Right lobe of liver (tissue), 4 donors: ENCODE data around the gene ZNF521.

Experiments
- POLR2A ChIP-seq: fragments of 450-650 bp; IDR thresholded peaks from one replicate; pipeline ENCODE4 v1.6.1; 2017; ENCODE audit warnings: antibody characterized with exemption, mild to moderate bottlenecking
- TF ChIP-seq, protein P1 (sequence below), 4 donors: fragments of 200-600 bp in 3 of 4; fragments of 450-650 bp in 1 of 4; IDR thresholded peaks; one replicate each; pipeline versions ENCODE4 v1.5.1 to v1.8.0; 2016 to 2022; ENCODE audit warnings: antibody characterized with exemption in 4 of 4, mild to moderate bottlenecking in 2 of 4
- donor health status: DM: no; HTN: no; CAD: no.
- donor health status: DM: no; HTN: no; CAD: no.
- donor health status: DM: no; HTN: yes; CAD: no.

DNA sequence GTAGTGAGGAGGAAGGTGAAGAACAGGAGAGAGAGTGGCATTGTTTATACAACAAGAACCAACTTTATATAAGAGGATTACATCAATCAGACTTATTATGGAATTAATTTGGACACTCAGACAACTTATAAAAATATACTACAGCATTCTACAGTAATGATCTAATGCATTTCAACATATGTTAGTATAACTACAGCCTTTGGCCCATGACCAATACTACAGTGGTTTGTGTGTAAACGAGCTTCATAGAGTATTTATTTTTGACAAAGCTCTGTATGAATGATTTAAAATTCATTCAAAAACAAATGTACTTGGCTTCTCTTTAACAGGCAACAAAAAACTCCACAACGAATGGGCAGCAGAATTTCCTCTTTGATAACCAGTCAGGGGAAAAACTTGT lies 72.8 kb downstream of the ZNF521 start:
- TF ChIP-seq POLR2A: no peak
- TF ChIP-seq, protein P1, sequence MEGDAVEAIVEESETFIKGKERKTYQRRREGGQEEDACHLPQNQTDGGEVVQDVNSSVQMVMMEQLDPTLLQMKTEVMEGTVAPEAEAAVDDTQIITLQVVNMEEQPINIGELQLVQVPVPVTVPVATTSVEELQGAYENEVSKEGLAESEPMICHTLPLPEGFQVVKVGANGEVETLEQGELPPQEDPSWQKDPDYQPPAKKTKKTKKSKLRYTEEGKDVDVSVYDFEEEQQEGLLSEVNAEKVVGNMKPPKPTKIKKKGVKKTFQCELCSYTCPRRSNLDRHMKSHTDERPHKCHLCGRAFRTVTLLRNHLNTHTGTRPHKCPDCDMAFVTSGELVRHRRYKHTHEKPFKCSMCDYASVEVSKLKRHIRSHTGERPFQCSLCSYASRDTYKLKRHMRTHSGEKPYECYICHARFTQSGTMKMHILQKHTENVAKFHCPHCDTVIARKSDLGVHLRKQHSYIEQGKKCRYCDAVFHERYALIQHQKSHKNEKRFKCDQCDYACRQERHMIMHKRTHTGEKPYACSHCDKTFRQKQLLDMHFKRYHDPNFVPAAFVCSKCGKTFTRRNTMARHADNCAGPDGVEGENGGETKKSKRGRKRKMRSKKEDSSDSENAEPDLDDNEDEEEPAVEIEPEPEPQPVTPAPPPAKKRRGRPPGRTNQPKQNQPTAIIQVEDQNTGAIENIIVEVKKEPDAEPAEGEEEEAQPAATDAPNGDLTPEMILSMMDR (IDR thresholded peaks at IDR 0.05): no peak
